K562 (cell line): Measurements from ENCODE around the gene DNAJB12. TPM values are rescaled to one million over a fixed set of nuclear protein-coding genes. Genes with fewer than 3 reads are reported as not detected.
"Not testable (repeated sequence)": the region's sequence is repeated elsewhere in the genome, so short reads cannot be mapped to it uniquely, and the experiment has no call there.

Experiments
- ATAC-seq: fragments of 200-7000 bp; cut with Tn5 transposase; 3 replicates; pipeline ENCODE4 v1.9.1; 2020; ENCODE audit warnings: moderate library complexity
- BruUV-seq: library from RNA; stranded (reverse); fragments of 400-500 nt; replicated peaks from 2 replicates; lab custom pipeline; 2021; lab: Mats Ljungman, UMichigan
- CTCF ChIA-PET: fragments of 300-600 bp; formaldehyde crosslinking; extraction: SDS; loops from one replicate; lab custom pipeline; 2021; ENCODE audit warnings: low intra/inter-chr PET ratio; lab: Yijun Ruan, JAX
- POLR2A ChIA-PET: fragments of 300-600, 350-650 bp; sonication (Branson Sonifier 250); formaldehyde crosslinking; extraction: SDS; loops from one replicate; lab custom pipeline; 2021; ENCODE audit warnings: antibody characterized with exemption, inconsistent platforms; lab: Yijun Ruan, JAX
- DNase-seq, 4 experiments: peaks; one replicate each; pipeline versions ENCODE4 v3.0.0 to v3.0.0-alpha.2; 2011 to 2018; ENCODE audit warnings: low spot score in 3 of 4, mixed read lengths in 3 of 4; ENCODE audit errors: extremely low read depth in 1 of 4
- FAIRE-seq: peaks from 2 replicates; lab custom pipeline; 2011; peaks lifted over from hg19 to GRCh38; lab: Jason Lieb, UNC
- H2AFZ ChIP-seq: 2 replicates; pipeline ENCODE4 v1.6.0; 2011; ENCODE audit warnings: low read depth, low read length, control low read depth, inconsistent platforms
- H3K27ac ChIP-seq: fragments of 200-600 bp; 3 replicates; pipeline ENCODE4 v1.8.0; 2011; ENCODE audit warnings: low read depth, mild to moderate bottlenecking, control low read depth, inconsistent platforms, low read length, moderate library complexity, mixed read lengths; ENCODE audit errors: extremely low read depth
- H3K27me3 ChIP-seq, 2 experiments: fragments of 300-600 bp in 1 of 2; 2 replicates in 1 of 2; 3 replicates in 1 of 2; pipeline versions ENCODE4 v1.6.0 to v1.8.0; 2011; ENCODE audit warnings: inconsistent platforms in 2 of 2, low read length in 2 of 2, mild to moderate bottlenecking in 1 of 2, mixed read lengths in 1 of 2, moderate library complexity in 1 of 2; ENCODE audit not compliant: control insufficient read depth in 2 of 2, insufficient read depth in 2 of 2
- H3K36me3 ChIP-seq: fragments of 300-600 bp; 3 replicates; pipeline ENCODE4 v1.8.0; 2011; ENCODE audit warnings: mild to moderate bottlenecking, low read length, inconsistent platforms; ENCODE audit not compliant: control insufficient read depth, insufficient read depth
- H3K4me1 ChIP-seq, 2 experiments: fragments of 200-600 bp in 1 of 2; replicated peaks in 1 of 2; 2 replicates in 1 of 2; 3 replicates in 1 of 2; pipeline versions ENCODE4 v1.5.1 to v1.8.0; 2011; ENCODE audit warnings: inconsistent platforms in 2 of 2, low read length in 2 of 2, mild to moderate bottlenecking in 1 of 2, mixed read lengths in 1 of 2, moderate library complexity in 1 of 2; ENCODE audit not compliant: control insufficient read depth in 2 of 2, insufficient read depth in 2 of 2
- H3K4me2 ChIP-seq: 2 replicates; pipeline ENCODE4 v1.6.1; 2011; ENCODE audit warnings: low read length, control low read depth, inconsistent platforms, mixed read lengths; ENCODE audit not compliant: insufficient read depth
- H3K4me3 ChIP-seq: fragments of 200-600 bp; sonication (generic), shearing (Covaris generic); 2 replicates; pipeline ENCODE4 v1.5.1; 2016; ENCODE audit warnings: control low read depth, inconsistent platforms
- H3K79me2 ChIP-seq: fragments of 200-600 bp; 3 replicates; pipeline ENCODE4 v1.8.0; 2011; ENCODE audit warnings: low read length, inconsistent platforms; ENCODE audit not compliant: control insufficient read depth, insufficient read depth
- H3K9ac ChIP-seq, 2 experiments: 2 replicates each; pipeline versions ENCODE4 v1.6.0 to v1.6.1; 2011; ENCODE audit warnings: low read depth in 2 of 2, low read length in 2 of 2, control low read depth in 1 of 2, inconsistent platforms in 1 of 2, mild to moderate bottlenecking in 1 of 2, mixed read lengths in 1 of 2; ENCODE audit not compliant: insufficient read depth in 1 of 2
- H3K9me1 ChIP-seq: one replicate; pipeline ENCODE4 v1.6.0; 2011; ENCODE audit warnings: inconsistent platforms, mild to moderate bottlenecking, low read length, moderate library complexity; ENCODE audit not compliant: control insufficient read depth, insufficient read depth
- H3K9me3 ChIP-seq: replicated peaks from 2 replicates; pipeline ENCODE4 v1.5.1; 2011; ENCODE audit warnings: low read depth, low read length, inconsistent platforms; ENCODE audit not compliant: control insufficient read depth, insufficient read depth
- H4K20me1 ChIP-seq: replicated peaks from 2 replicates; pipeline ENCODE4 v1.6.1; 2011; ENCODE audit warnings: low read length, inconsistent platforms, mixed read lengths; ENCODE audit not compliant: control insufficient read depth, insufficient read depth
- CC2D1A ChIP-seq: fragments of 450-650 bp; IDR thresholded peaks from 2 replicates; pipeline ENCODE4 v1.6.1; 2017; ENCODE audit warnings: mild to moderate bottlenecking
- MEIS2 ChIP-seq: fragments of 450-650 bp; IDR thresholded peaks from 2 replicates; pipeline ENCODE4 v1.6.1; 2014; ENCODE audit warnings: mild to moderate bottlenecking; ENCODE audit not compliant: partially characterized antibody
- MLLT1 ChIP-seq, 2 experiments: fragments of 450-650 bp; IDR thresholded peaks; 2 replicates each; pipeline ENCODE4 v1.6.1; 2016
- POLR2A ChIP-seq: fragments of 450-650 bp; conservative IDR thresholded peaks from 2 replicates; pipeline ENCODE4 v1.6.1; 2016
- POLR2H ChIP-seq: IDR thresholded peaks from 2 replicates; pipeline ENCODE4 v1.6.1; 2016; ENCODE audit warnings: missing genetic modification characterization, low read depth, mild to moderate bottlenecking, control low read depth, missing compliant biosample characterization, moderate library complexity
- REST ChIP-seq, 2 experiments: fragments of 450-650 bp; formaldehyde crosslinking in 1 of 2; IDR thresholded peaks; 2 replicates each; pipeline versions ENCODE4 v1.4.0 to v1.6.1; 2014 to 2020; ENCODE audit warnings: mild to moderate bottlenecking in 2 of 2, borderline replicate concordance in 1 of 2, low read depth in 1 of 2
- TFAP4 ChIP-seq: sonication (generic); formaldehyde crosslinking; IDR thresholded peaks from 2 replicates; pipeline ENCODE4 v1.8.0; 2022; ENCODE audit warnings: missing genetic modification reagents, mild to moderate bottlenecking, moderate library complexity, borderline replicate concordance
- THRAP3 ChIP-seq: fragments of 450-650 bp; IDR thresholded peaks from 2 replicates; pipeline ENCODE4 v1.6.1; 2016; ENCODE audit warnings: mild to moderate bottlenecking, inconsistent platforms, borderline replicate concordance
- WGBS: fragments of 100-300 bp; shearing (Covaris generic); methylation state at CpG from one replicate; pipeline ENCODE4 v1.1.6; 2016; ENCODE audit warnings: low coverage, mixed read lengths; ENCODE audit not compliant: insufficient coverage; ENCODE audit errors: missing lambda C conversion rate; 5-methylcytosine and 5-hydroxymethylcytosine counted together
- in situ Hi-C: fragments of 300-500 bp; cut with MboI; formaldehyde crosslinking; loops from 4 replicates; pipeline ENCODE4 v1.15.0; 2018; ENCODE audit warnings: inconsistent platforms, mixed read lengths
- intact Hi-C: fragments of 100-400 bp; cut with micrococcal nuclease; formaldehyde crosslinking; loops from 2 replicates; pipeline ENCODE4 v1.14.2; 2022
- polyA plus RNA-seq, 8 experiments: library from polyadenylated mRNA; depleted of rRNA in 4 of 8; stranded (reverse) in 5 of 8; unstranded in 3 of 8; fragments of >200 nt; fragmentation: Nextera tagmentation in 2 of 8; fragmentation: Illumina TruSeq in 1 of 8; extraction: Ambion mirVana in 2 of 8; extraction: Trizol in 1 of 8; gene quantifications; 2 replicates each; pipeline versions ENCODE4 v1.2.1 to v1.2.3, GENCODE V29; 2011 to 2014; ENCODE audit warnings: inconsistent platforms in 1 of 8, missing spikeins in 1 of 8
- total RNA-seq, 7 experiments: library from RNA; depleted of rRNA in 6 of 7; stranded (reverse); fragments of >200 nt in 6 of 7; fragmentation: Illumina TruSeq in 2 of 7; extraction: Trizol in 2 of 7; gene quantifications; 2 replicates each; pipeline versions ENCODE4 v1.2.1 to v1.2.3, GENCODE V29; 2011 to 2021; ENCODE audit warnings: low replicate concordance in 1 of 7

DNAJB12 gene
- total and polyA plus RNA-seq, 9 of the 15 experiments (the other 6 are each of a cell fraction or from before 2014, with no cell fraction given) = 3.5 to 31.5 (median 20.3) TPM

- in situ Hi-C loops = loop anchor here (5.0 to 25.0 kb wide), 2 partner anchors 105 to 1015 kb away; partner anchors contain the start of gene SLC29A3
- not testable (repeated sequence) for H4K20me1 ChIP-seq; H3K9ac ChIP-seq; H3K9me1 ChIP-seq; ATAC-seq; FAIRE-seq; H3K79me2 ChIP-seq; H3K27ac ChIP-seq; H3K36me3 ChIP-seq; H3K27me3 ChIP-seq; H3K4me3 ChIP-seq; H3K9me3 ChIP-seq; H2AFZ ChIP-seq; H3K4me2 ChIP-seq; TF ChIP-seq REST (CRISPR knock-in tag; IDR thresholded peaks at IDR 0.05; ENCODE audit: low read depth)
- ChIA-PET POLR2A (interaction anchor here (0.5 to 13.1 kb wide), 12 partner anchors 10 to 468 kb away, joined by 3 to 197 read pairs (median 3); partner anchors contain the start of gene DDIT4), CTCF (interaction anchor here (1.6 to 3.1 kb wide), 3 partner anchors 201 to 428 kb away, joined by 4 to 16 read pairs (median 15); no protein-coding TSS in a partner anchor)
- DNase-seq = peak in 1 of 4 experiments; percentile 45
- TSS peak; percentile 97 for BruUV-seq
- intact Hi-C loops = loop anchor here (5.0 kb wide), 1 partner anchor 265 kb away; no protein-coding TSS in a partner anchor
- peaks cover 40 to 57% of the 10 kb centered on the region in 2 experiments for H3K4me1 ChIP-seq
- 89% methylated on average over 31 of the region's 32 CpGs for WGBS
- TF ChIP-seq MEIS2 (peak; percentile 4), TFAP4 (CRISPR knock-in tag) (peak; percentile 16; the same call in 1 of the 2 replicates), REST (IDR thresholded peaks at IDR 0.05; ENCODE audit: borderline replicate concordance) (peak; percentile 70; the same call in 1 of the 2 replicates), THRAP3 (peak; percentile 88), POLR2A (0 out of 2 replicates have a peak, but pooled peaks have one; percentile 52), CC2D1A (peak; percentile 72), POLR2H (tag) (peak; percentile 80), MLLT1 (IDR thresholded peaks at IDR 0.05) (peak in 1 of 2 experiments; percentile 95; a peak in 2 of 4 replicates)
These were observed 27.8 kb downstream of the DNAJB12 start for GRCh38 chr10:72326665-72327603.
